ENCODE measurements around the gene SLC2A9.

GRCh38 chr4:10011277-10011676 lies 10.0 kb downstream of the SLC2A9 start:
- TF ChIP-seq CTCF (IDR thresholded peaks at IDR 0.05), result no peak
- no peak for TF ChIP-seq SIN3A (IDR thresholded peaks at IDR 0.05; ENCODE audit: borderline replicate concordance, insufficient read depth, low read depth, low read length)
- no peak for TF ChIP-seq REST (IDR thresholded peaks at IDR 0.05; ENCODE audit: insufficient read depth in 1 of 2, low read depth in 2 of 2, low read length in 1 of 2)
- no peak for TF ChIP-seq TCF7L2 (IDR thresholded peaks at IDR 0.05; ENCODE audit: low read depth, low read length)
- TF ChIP-seq POLR2AphosphoS5 (IDR thresholded peaks at IDR 0.05; ENCODE audit: low read depth, low read length), result no peak

Measured in Panc1 (cell line).